CD14-positive monocyte (primary cell): ENCODE measurements around the gene EFNA1. TPM values are rescaled to one million over a fixed set of nuclear protein-coding genes. Genes with fewer than 3 reads are reported as not detected.
A peak's percentile ranks its signal among the peaks of the same experiment; 100 is the strongest.
"Not testable (repeated sequence)": the region's sequence is repeated elsewhere in the genome, so short reads cannot be mapped to it uniquely, and the experiment has no call there.

Experiments
- DNase-seq, 3 donors: peaks; one replicate each; pipeline ENCODE4 v3.0.0-alpha.2; 2011 to 2022
- H2AFZ ChIP-seq: 2 replicates; pipeline ENCODE4 v1.6.0; 2012; ENCODE audit warnings: mild to moderate bottlenecking, low read depth, low read length, inconsistent platforms; ENCODE audit not compliant: insufficient read depth, poor library complexity, severe bottlenecking
- H3K27ac ChIP-seq, 2 donors: 1 replicate in 1 of 2; 2 replicates in 1 of 2; pipeline ENCODE4 v1.5.1; 2012 to 2013; ENCODE audit warnings: low read length in 2 of 2, control low read depth in 1 of 2, inconsistent platforms in 1 of 2, low read depth in 1 of 2, mild to moderate bottlenecking in 1 of 2
- H3K27me3 ChIP-seq, 2 donors: one replicate each; pipeline versions ENCODE4 v1.6.0 to v1.6.1; 2011 to 2013; ENCODE audit warnings: low read length in 2 of 2; ENCODE audit not compliant: control insufficient read depth in 2 of 2, insufficient read depth in 2 of 2
- H3K36me3 ChIP-seq, 2 donors: replicated peaks in 1 of 2; 1 replicate in 1 of 2; 2 replicates in 1 of 2; pipeline versions ENCODE4 v1.5.1 to v1.6.1; 2012 to 2013; ENCODE audit warnings: low read length in 2 of 2, control low read depth in 1 of 2, inconsistent platforms in 1 of 2, mild to moderate bottlenecking in 1 of 2; ENCODE audit not compliant: insufficient read depth in 2 of 2, control insufficient read depth in 1 of 2
- H3K4me1 ChIP-seq, 2 donors: 1 replicate in 1 of 2; 2 replicates in 1 of 2; pipeline versions ENCODE4 v1.5.1 to v1.6.1; 2012 to 2013; ENCODE audit warnings: low read length in 2 of 2, control low read depth in 1 of 2, inconsistent platforms in 1 of 2, mild to moderate bottlenecking in 1 of 2, moderate library complexity in 1 of 2; ENCODE audit not compliant: insufficient read depth in 2 of 2, control insufficient read depth in 1 of 2
- H3K4me2 ChIP-seq: replicated peaks from 2 replicates; pipeline ENCODE3; 2012; ENCODE audit warnings: low read length, moderate library complexity, mild to moderate bottlenecking; ENCODE audit not compliant: poor library complexity, severe bottlenecking; ENCODE audit errors: extremely low read depth
- H3K4me3 ChIP-seq, 3 experiments: fragments of 200-600 bp in 1 of 3; sonication (generic) in 1 of 3; replicated peaks in 1 of 3; 1 replicate in 2 of 3; 2 replicates in 1 of 3; pipeline ENCODE4 v1.5.1; 2011 to 2013; ENCODE audit warnings: low read length in 3 of 3, mild to moderate bottlenecking in 3 of 3, control low read depth in 2 of 3, low read depth in 2 of 3, inconsistent platforms in 1 of 3, moderate library complexity in 1 of 3
- H3K79me2 ChIP-seq: 2 replicates; pipeline ENCODE4 v1.6.0; 2012; ENCODE audit warnings: mild to moderate bottlenecking, control low read depth, inconsistent platforms, low read length, moderate library complexity; ENCODE audit not compliant: insufficient read depth
- H3K9ac ChIP-seq: 2 replicates; pipeline ENCODE4 v1.6.0; 2017; ENCODE audit warnings: low read length, mild to moderate bottlenecking; ENCODE audit not compliant: insufficient read depth, poor library complexity, severe bottlenecking
- H3K9me3 ChIP-seq, 2 donors: replicated peaks in 1 of 2; 1 replicate in 1 of 2; 2 replicates in 1 of 2; pipeline versions ENCODE4 v1.5.1 to v1.6.1; 2012 to 2013; ENCODE audit warnings: low read length in 2 of 2, control low read depth in 1 of 2; ENCODE audit not compliant: control insufficient read depth in 1 of 2, insufficient read depth in 1 of 2
- H4K20me1 ChIP-seq: 2 replicates; pipeline ENCODE4 v1.6.0; 2012; ENCODE audit warnings: mild to moderate bottlenecking, low read length, control low read depth, moderate library complexity; ENCODE audit not compliant: insufficient read depth
- H3K27ac Mint-ChIP-seq, 7 donors: one replicate each; pipeline ENCODE4 v1.8.0; 2020; ENCODE audit warnings: mild to moderate bottlenecking in 7 of 7, mixed read lengths in 7 of 7, moderate library complexity in 6 of 7, inconsistent platforms in 2 of 7
- H3K27me3 Mint-ChIP-seq, 3 donors: one replicate each; pipeline ENCODE4 v1.8.0; 2021 to 2022; ENCODE audit warnings: low read depth in 3 of 3, mild to moderate bottlenecking in 3 of 3, mixed read lengths in 3 of 3, moderate library complexity in 3 of 3, inconsistent platforms in 1 of 3
- H3K36me3 Mint-ChIP-seq, 2 donors: one replicate each; pipeline ENCODE4 v1.8.0; 2020; ENCODE audit warnings: mixed read lengths in 2 of 2, inconsistent platforms in 1 of 2, mild to moderate bottlenecking in 1 of 2
- H3K4me1 Mint-ChIP-seq: one replicate; pipeline ENCODE4 v1.8.0; 2020; ENCODE audit warnings: mild to moderate bottlenecking, mixed read lengths
- H3K4me3 Mint-ChIP-seq, 2 donors: one replicate each; pipeline ENCODE4 v1.8.0; 2020; ENCODE audit warnings: mild to moderate bottlenecking in 2 of 2, mixed read lengths in 2 of 2, moderate library complexity in 1 of 2
- H3K9me3 Mint-ChIP-seq, 7 donors: one replicate each; pipeline ENCODE4 v1.8.0; 2020 to 2022; ENCODE audit warnings: mixed read lengths in 7 of 7, mild to moderate bottlenecking in 6 of 7, moderate library complexity in 6 of 7, inconsistent platforms in 2 of 7
- CTCF ChIP-seq: fragments of 200-600 bp; IDR thresholded peaks from one replicate; pipeline ENCODE4 v1.8.0; 2022; ENCODE audit warnings: antibody characterized with exemption, mild to moderate bottlenecking
- WGBS: methylation state at CpG from one replicate; pipeline ENCODE4 v1.1.5; 2013; ENCODE audit warnings: missing lambda C conversion rate; ENCODE audit not compliant: insufficient coverage; 5-methylcytosine and 5-hydroxymethylcytosine counted together
- intact Hi-C, 2 donors: fragments of 100-400 bp; cut with micrococcal nuclease; formaldehyde crosslinking; loops; one replicate each; pipeline versions ENCODE4 v1.15.0 to v1.15.1; 2023
- polyA plus RNA-seq, 3 donors: library from polyadenylated mRNA; depleted of rRNA in 1 of 3; unstranded in 2 of 3; stranded (reverse) in 1 of 3; fragments of 300-500 nt in 2 of 3; fragments of >200 nt in 1 of 3; fragmentation: Illumina TruSeq in 2 of 3; gene quantifications; 1 replicate in 2 of 3; 2 replicates in 1 of 3; pipeline ENCODE4 v1.2.3, GENCODE V29; 2012 to 2021

EFNA1 gene
- polyA plus RNA-seq, 3 donors: 1.2 TPM; not detected in 2

- DNase-seq, H3K9me3 ChIP-seq, H2AFZ ChIP-seq, H3K4me2 ChIP-seq, H3K4me3 ChIP-seq, H3K27ac Mint-ChIP-seq, H3K27ac ChIP-seq, H4K20me1 ChIP-seq, H3K4me3 Mint-ChIP-seq, H3K9ac ChIP-seq: not testable (repeated sequence)
- Mint-ChIP-seq H3K36me3 (peaks cover 19 to 30% of the 10 kb centered on the region in 2 donors), H3K27me3 (peaks cover 16 to 23% (median 22%) of the 10 kb centered on the region in 3 donors), H3K4me1 (peaks cover 26% of the 10 kb centered on the region), H3K9me3 (peaks cover 0 to 11% (median 6%) of the 10 kb centered on the region in 7 donors)
- H3K27me3 ChIP-seq: peaks cover 0 to 15% of the 10 kb centered on the region in 2 donors
- peaks cover 25 to 26% of the 10 kb centered on the region in 2 donors for H3K4me1 ChIP-seq
- TF ChIP-seq CTCF: peak; percentile 14
- peaks cover 14 to 19% of the 10 kb centered on the region in 2 donors for H3K36me3 ChIP-seq
- peaks cover 19% of the 10 kb centered on the region for H3K79me2 ChIP-seq
- intact Hi-C loops: loop anchor here in 1 of 2 donors (5.0 kb wide), 1 partner anchor 41 kb away; the partner anchor contains the start of gene EFNA1
- 33% methylated on average over 4 of the region's 4 CpGs for WGBS
These were observed 40.4 kb downstream of the EFNA1 start for GRCh38 chr1:155168105-155168445.

- H4K20me1 ChIP-seq: no peaks in the 10 kb centered on the region
- H3K9ac ChIP-seq: no peak overlapping the region
- DNase-seq: no peak
- Mint-ChIP-seq H3K36me3 (peaks cover 19 to 30% of the 10 kb centered on the region in 2 donors), H3K4me3 (no peak overlapping the region), H3K4me1 (peaks cover 31% of the 10 kb centered on the region), H3K9me3 (peaks cover 0 to 11% (median 6%) of the 10 kb centered on the region in 7 donors), H3K27ac (peak overlapping the region in 2 of 7 donors; percentile 1 to 41), H3K27me3 (peaks cover 16 to 27% (median 24%) of the 10 kb centered on the region in 3 donors)
- H3K36me3 ChIP-seq: peaks cover 14 to 19% of the 10 kb centered on the region in 2 donors
- no peak for TF ChIP-seq CTCF
- H3K9me3 ChIP-seq: no peaks in the 10 kb centered on the region
- H2AFZ ChIP-seq: no peak overlapping the region
- H3K4me2 ChIP-seq: no peak overlapping the region
- H3K27ac ChIP-seq: no peak overlapping the region
- WGBS: 95% methylated on average over 7 of the region's 10 CpGs
- H3K27me3 ChIP-seq: peaks cover 0 to 15% of the 10 kb centered on the region in 2 donors
- intact Hi-C loops: loop anchor here in 1 of 2 donors (5.0 kb wide), 1 partner anchor 41 kb away; the partner anchor contains the start of gene EFNA1
- no peak overlapping the region for H3K4me3 ChIP-seq
- H3K4me1 ChIP-seq: peaks cover 29 to 31% of the 10 kb centered on the region in 2 donors
- H3K79me2 ChIP-seq: peaks cover 21% of the 10 kb centered on the region
These were observed 41.0 kb downstream of the EFNA1 start for GRCh38 chr1:155168456-155169210.
